T1000 (cell line): ENCODE data around the gene IRGQ.

ENCODE experiments used
- DNase-seq: peaks from one replicate; lab custom pipeline; 2025; ENCODE audit warnings: mixed read lengths; lab: John Stamatoyannopoulos, UW

Gene IRGQ

GRCh38 chr19:43544077-43544476 is 51.9 kb downstream of the IRGQ start:
- DNase-seq: no peak

- no peak for DNase-seq
These were observed 53.8 kb downstream of the IRGQ start for GRCh38 chr19:43541920-43542650.

GRCh38 chr19:43540381-43540780 is 55.6 kb downstream of the IRGQ start:
- DNase-seq: no peak

GRCh38 chr19:43538922-43539321 is 57.0 kb downstream of the IRGQ start:
- DNase-seq: no peak

GRCh38 chr19:43534816-43535761 is 60.8 kb downstream of the IRGQ start:
- no peak for DNase-seq
